CD4-positive, alpha-beta T cell treated with Interleukin-15 for 4 hours (primary cell): Measurements from ENCODE around the gene USP10.

Experiments
- DNase-seq: peaks from one replicate; pipeline ENCODE4 v3.0.0-alpha.2; 2020; ENCODE audit warnings: low spot score

Gene USP10

DNA sequence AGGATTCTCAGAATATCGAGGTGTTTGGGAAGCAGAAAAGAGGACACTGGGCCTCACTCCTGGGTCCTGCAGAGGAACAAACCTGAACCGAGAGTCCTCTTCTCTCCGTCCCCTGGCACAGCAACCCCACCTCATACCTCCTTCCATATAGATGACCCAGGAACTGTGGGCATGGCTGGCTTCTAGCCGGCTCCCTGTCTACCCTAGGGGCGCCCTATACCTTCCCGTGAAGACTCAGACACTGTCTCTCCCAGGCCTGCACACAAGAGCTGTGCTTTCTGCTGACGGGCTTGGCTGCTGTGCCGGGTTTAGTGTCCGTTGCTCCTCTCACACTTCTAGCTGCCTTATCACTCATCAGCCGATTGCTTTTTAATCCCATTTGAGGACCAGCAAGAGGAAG, 73.5 kb downstream of the USP10 start:
- DNase-seq: no peak

- DNase-seq: no peak
Measured at GRCh38 chr16:84774810-84775209, 75.0 kb downstream of the USP10 start.

GRCh38 chr16:84775262-84775810, 75.5 kb downstream of the USP10 start:
- no peak for DNase-seq

- DNase-seq: no peak
Measured at GRCh38 chr16:84777435-84777834, 77.6 kb downstream of the USP10 start.

GRCh38 chr16:84778720-84779119, 78.9 kb downstream of the USP10 start:
- no peak for DNase-seq

- no peak for DNase-seq
Measured at GRCh38 chr16:84780063-84780462, 80.3 kb downstream of the USP10 start.

DNA sequence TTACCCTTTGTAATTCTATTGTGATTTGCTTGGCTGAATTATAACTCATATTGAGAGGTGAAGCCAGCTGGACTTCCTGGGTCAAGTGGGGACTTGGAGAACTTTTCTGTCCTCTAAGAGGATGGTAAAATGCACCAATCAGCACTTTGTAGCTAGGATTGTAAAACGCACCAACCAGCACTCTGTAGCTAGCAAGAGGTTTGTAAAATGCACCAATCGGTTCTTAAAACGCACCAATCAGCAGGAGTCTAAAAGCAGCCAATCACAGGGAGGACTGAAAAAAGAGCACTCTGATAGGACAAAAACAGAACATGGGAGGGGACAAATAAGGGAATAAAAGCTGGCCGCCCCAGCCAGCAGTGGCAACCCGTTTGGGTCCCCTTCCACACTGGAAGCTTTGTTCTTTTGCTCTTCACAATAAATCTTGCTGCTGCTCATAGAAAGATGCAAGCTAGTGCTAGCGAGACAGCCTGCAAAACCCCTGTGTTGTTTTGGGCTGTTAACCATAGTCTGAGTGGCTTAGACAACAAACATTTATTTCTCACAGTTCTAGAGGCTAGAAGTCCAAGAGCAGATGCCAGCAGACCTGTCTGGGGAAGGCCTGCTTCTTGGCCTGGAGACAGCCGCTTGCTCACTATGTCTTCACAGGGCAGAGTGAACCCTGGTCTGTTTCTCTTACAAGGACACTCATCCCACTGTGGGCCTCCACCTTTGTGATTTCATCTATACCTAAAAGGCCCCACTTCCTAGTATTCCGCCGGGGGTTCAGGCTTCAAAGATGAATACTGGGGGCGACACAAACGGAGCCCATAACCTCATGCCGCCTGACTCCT, 81.0 kb downstream of the USP10 start:
- no peak for DNase-seq

- no peak for DNase-seq
Measured at GRCh38 chr16:84782846-84783245, 83.0 kb downstream of the USP10 start.

DNA sequence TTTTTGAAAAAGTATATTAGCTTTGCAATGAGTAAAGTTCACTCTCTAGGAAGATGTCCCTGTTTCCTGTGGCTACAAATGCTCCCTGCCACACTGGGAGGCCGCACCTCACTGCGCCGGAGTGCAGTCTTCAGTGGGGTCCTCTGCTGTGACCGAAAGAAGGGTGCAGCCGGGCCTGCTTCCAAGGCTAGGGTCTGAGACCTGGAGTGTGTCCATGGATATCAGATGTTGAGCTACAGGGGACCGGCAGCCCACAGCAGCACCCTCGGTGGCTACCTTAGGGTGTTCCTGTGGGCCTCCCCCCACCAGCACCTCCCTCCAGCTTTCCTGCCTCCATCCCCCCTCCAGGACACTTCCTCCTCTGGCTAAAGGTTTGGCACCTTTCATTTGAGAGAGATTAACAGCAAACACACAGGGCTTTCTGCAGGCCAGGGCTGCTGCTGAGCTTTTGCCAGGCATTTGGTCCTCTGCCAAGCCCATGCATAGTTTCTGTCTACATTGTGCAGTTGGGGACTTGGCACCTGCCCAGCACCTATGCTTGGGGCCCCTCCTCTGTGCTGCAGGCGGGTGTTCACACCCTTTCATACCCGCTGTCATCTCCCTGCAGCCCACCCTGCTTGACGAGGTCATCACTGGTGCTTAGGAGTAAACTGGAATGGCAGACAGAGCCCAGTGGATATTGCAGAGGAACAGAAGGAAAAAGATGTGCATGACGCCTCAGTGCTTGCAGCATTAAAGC, 86.2 kb downstream of the USP10 start:
- no peak for DNase-seq

- DNase-seq: no peak
Measured at GRCh38 chr16:84786605-84787262, 86.9 kb downstream of the USP10 start.

GRCh38 chr16:84787263-84787622, 87.4 kb downstream of the USP10 start:
- DNase-seq: no peak

GRCh38 chr16:84788920-84789391, 89.2 kb downstream of the USP10 start:
- DNase-seq: no peak

DNA sequence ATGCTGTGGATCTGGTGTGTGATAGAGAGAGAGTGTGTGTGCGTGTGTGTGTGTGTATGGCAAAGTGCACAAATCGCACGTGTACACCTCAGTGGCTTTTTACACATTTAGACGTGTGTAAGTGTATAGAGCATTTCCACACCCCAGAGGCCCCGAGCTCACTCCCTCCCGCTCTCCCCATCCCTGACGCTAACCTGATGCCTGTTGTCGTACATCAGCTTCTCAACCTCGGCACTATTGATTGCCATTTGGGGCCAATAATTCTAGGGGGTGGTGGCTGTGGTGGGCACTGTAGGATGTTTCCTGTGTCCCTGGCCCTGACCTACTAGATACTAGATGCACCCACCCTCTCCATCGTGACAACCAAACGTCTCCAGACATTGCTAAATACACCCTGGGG, 89.6 kb downstream of the USP10 start:
- DNase-seq: no peak

GRCh38 chr16:84790301-84790700, 90.5 kb downstream of the USP10 start:
- no peak for DNase-seq

GRCh38 chr16:84791088-84791487, 91.3 kb downstream of the USP10 start:
- DNase-seq: no peak

- DNase-seq: no peak
Measured at GRCh38 chr16:84791501-84791900, 91.7 kb downstream of the USP10 start.

- DNase-seq: no peak
Measured at GRCh38 chr16:84794186-84794585, 94.4 kb downstream of the USP10 start.

DNA sequence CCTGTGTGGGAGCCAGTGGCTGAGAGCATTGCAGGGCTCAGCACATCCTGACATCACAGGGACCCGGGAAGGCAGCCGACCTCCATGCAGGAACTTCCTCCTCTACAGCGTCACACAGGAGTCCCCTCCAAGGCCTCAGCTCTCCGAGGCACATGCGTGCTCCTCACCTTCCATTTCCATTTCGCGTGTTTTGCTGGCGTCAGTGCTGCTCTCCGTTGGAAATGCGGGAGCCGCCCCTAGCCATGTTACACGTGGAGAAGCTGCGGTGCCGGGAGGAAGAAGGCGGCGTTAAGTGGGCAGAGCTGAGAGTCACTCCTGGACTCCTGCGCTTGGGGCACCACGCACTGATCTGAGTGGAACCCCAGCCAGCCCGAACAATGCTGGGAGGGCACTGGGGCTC, 94.8 kb downstream of the USP10 start:
- no peak for DNase-seq

GRCh38 chr16:84795329-84796053, 95.7 kb downstream of the USP10 start:
- no peak for DNase-seq

GRCh38 chr16:84800158-84800978, 100.6 kb downstream of the USP10 start:
- no peak for DNase-seq

DNA sequence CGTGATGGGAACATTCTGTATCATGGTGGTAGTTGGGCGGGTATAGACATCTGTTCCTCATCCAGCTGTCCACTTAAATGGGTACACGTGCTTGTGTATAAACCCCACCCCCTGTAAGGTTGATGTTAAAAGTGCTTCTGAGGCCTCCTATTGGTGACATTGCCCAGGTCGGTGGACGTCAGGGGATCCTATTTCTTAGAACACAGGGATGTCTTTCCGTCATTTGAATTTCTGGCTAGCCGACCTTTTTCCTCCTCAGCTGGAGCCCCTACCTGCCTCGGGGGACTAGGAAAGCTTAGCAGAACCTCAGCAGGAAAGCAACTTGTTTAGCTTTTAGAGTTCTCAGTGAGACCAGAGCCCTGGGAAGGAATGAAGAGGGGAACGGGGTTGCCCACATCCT, 103.3 kb downstream of the USP10 start:
- no peak for DNase-seq
